ENCODE results near the gene MPIG6B. TPM values are rescaled to one million over a fixed set of nuclear protein-coding genes. Genes with fewer than 3 reads are reported as not detected.
A peak's percentile ranks its signal among the peaks of the same experiment; 100 is the strongest.

Gene MPIG6B
- total and polyA plus RNA-seq, 2 experiments from 2014 or later = not detected

GRCh38 chr6:31744422-31744821 lies 21.2 kb downstream of the MPIG6B start:
- no peak for DNase-seq (ENCODE audit: low read depth in 1 of 2, low spot score in 1 of 2)
- Histone ChIP-seq H3K4me3 (no peak overlapping the region), H3K36me3 (no peaks in the 10 kb centered on the region), H3K27ac (no peak overlapping the region), H3K4me1 (ENCODE audit: low read depth) (peaks cover 4% of the 10 kb centered on the region), H3K9me3 (ENCODE audit: low read depth) (no peaks in the 10 kb centered on the region), H3K27me3 (no peaks in the 10 kb centered on the region)
- no peak for TF ChIP-seq CTCF (IDR thresholded peaks at IDR 0.05; ENCODE audit: low read depth, low read length)

- no peak for TF ChIP-seq CTCF (IDR thresholded peaks at IDR 0.05; ENCODE audit: low read depth, low read length)
- Histone ChIP-seq H3K4me3 (no peak overlapping the region), H3K27ac (no peak overlapping the region), H3K9me3 (ENCODE audit: low read depth) (no peaks in the 10 kb centered on the region), H3K27me3 (no peaks in the 10 kb centered on the region), H3K4me1 (ENCODE audit: low read depth) (no peaks in the 10 kb centered on the region), H3K36me3 (no peaks in the 10 kb centered on the region)
- DNase-seq (ENCODE audit: low read depth in 1 of 2, low spot score in 1 of 2) = no peak
Measured at GRCh38 chr6:31749301-31750036, 26.3 kb downstream of the MPIG6B start.

- H3K36me3 ChIP-seq = no peaks in the 10 kb centered on the region
- H3K4me3 ChIP-seq = no peak overlapping the region
- H3K9me3 ChIP-seq (ENCODE audit: low read depth) = no peaks in the 10 kb centered on the region
- no peaks in the 10 kb centered on the region for H3K27me3 ChIP-seq
- H3K27ac ChIP-seq = no peak overlapping the region
- no peak for TF ChIP-seq CTCF (IDR thresholded peaks at IDR 0.05; ENCODE audit: low read depth, low read length)
- H3K4me1 ChIP-seq (ENCODE audit: low read depth) = no peaks in the 10 kb centered on the region
- DNase-seq (ENCODE audit: low read depth in 1 of 2, low spot score in 1 of 2) = no peak
Measured at GRCh38 chr6:31750411-31751022, 27.3 kb downstream of the MPIG6B start.

GRCh38 chr6:31752739-31753319 lies 29.7 kb downstream of the MPIG6B start:
- no peaks in the 10 kb centered on the region for H3K4me1 ChIP-seq (ENCODE audit: low read depth)
- TF ChIP-seq CTCF (IDR thresholded peaks at IDR 0.05; ENCODE audit: low read depth, low read length) = no peak
- DNase-seq (ENCODE audit: low read depth in 1 of 2, low spot score in 1 of 2) = peak in 1 of 2 donors; percentile 46
- H3K4me3 ChIP-seq = no peak overlapping the region
- no peaks in the 10 kb centered on the region for H3K36me3 ChIP-seq
- no peak overlapping the region for H3K27ac ChIP-seq
- no peaks in the 10 kb centered on the region for H3K27me3 ChIP-seq
- H3K9me3 ChIP-seq (ENCODE audit: low read depth) = no peaks in the 10 kb centered on the region

GRCh38 chr6:31758281-31758680 lies 35.1 kb downstream of the MPIG6B start:
- H3K36me3 ChIP-seq = no peaks in the 10 kb centered on the region
- no peak overlapping the region for H3K27ac ChIP-seq
- peaks cover under 1% of the 10 kb centered on the region for H3K4me1 ChIP-seq (ENCODE audit: low read depth)
- H3K27me3 ChIP-seq = no peaks in the 10 kb centered on the region
- TF ChIP-seq CTCF (IDR thresholded peaks at IDR 0.05; ENCODE audit: low read depth, low read length) = no peak
- no peak overlapping the region for H3K4me3 ChIP-seq
- no peaks in the 10 kb centered on the region for H3K9me3 ChIP-seq (ENCODE audit: low read depth)
- DNase-seq (ENCODE audit: low read depth in 1 of 2, low spot score in 1 of 2) = no peak

Data from cardiac muscle cell (in vitro differentiated cells and primary cell).